IPS-15b (cell line): ENCODE measurements around the gene PTPRK.

ENCODE experiments used
- H3K27me3 ChIP-seq: one replicate; pipeline ENCODE4 v1.6.1; 2013; ENCODE audit warnings: low read length; ENCODE audit not compliant: control insufficient read depth, insufficient read depth
- H3K36me3 ChIP-seq: one replicate; pipeline ENCODE4 v1.6.1; 2013; ENCODE audit warnings: low read length; ENCODE audit not compliant: control insufficient read depth, insufficient read depth
- H3K4me1 ChIP-seq: one replicate; pipeline ENCODE4 v1.6.1; 2013; ENCODE audit warnings: mild to moderate bottlenecking, low read length; ENCODE audit not compliant: control insufficient read depth, insufficient read depth
- H3K4me3 ChIP-seq: one replicate; pipeline ENCODE4 v1.5.1; 2013; ENCODE audit warnings: low read depth, low read length
- H3K9ac ChIP-seq: one replicate; pipeline ENCODE4 v1.6.1; 2013; ENCODE audit warnings: low read depth, mild to moderate bottlenecking, low read length
- H3K9me3 ChIP-seq: one replicate; pipeline ENCODE4 v1.6.1; 2013; ENCODE audit warnings: mild to moderate bottlenecking, low read length; ENCODE audit not compliant: control insufficient read depth, insufficient read depth

PTPRK gene

DNA sequence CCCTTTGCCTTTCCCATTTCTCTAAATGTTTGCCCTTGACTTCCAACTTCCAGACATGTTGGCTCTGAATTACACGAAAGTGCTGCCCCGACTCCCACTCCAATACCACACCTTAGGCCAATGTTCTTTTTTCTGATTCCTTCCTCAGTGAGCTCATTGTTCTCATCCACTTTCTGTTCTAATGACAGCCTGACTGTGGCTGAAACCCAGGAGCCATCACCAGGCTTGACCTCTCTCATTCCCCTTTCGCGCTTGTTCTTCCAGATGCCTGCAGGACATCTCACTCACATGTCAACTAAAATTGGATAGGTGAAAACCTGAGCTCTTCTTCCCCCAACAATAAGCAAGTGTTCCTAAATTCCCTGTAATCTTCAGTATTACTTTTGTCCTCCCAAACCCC, 40.4 kb downstream of the PTPRK start:
- peaks cover 3% of the 10 kb centered on the region for H3K4me1 ChIP-seq
- no peaks in the 10 kb centered on the region for H3K27me3 ChIP-seq
- no peak overlapping the region for H3K4me3 ChIP-seq
- H3K36me3 ChIP-seq, result no peaks in the 10 kb centered on the region
- no peaks in the 10 kb centered on the region for H3K9me3 ChIP-seq
- H3K9ac ChIP-seq, result no peak overlapping the region

DNA sequence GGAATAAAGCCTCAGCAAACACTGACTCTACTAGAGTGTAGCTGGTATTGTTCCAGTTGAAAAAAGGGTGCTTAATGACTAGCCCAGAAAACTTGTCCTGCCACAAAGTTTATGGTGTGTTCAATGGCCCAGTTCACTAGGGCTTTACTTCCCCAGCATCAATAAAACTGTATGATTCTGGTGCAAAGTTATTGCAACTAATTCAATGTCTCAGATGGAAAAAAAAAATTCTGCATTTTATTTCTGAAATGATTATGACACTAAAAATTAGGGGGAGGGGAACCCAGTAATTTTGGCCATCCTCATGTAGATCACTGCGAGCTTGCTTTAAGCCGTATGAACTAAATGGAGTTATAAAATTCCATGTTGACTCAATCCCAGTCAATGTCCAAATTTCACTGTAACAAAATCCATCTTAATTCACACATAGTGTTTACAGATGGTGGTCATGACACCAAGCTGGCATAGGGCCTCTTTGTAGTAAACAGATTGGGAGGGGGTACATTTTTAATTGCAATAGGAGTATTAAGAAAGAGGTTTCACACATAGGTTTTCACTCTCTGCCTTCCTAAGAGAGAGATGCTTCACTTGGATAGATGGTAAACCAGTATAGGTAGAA, 41.2 kb downstream of the PTPRK start:
- H3K4me3 ChIP-seq, result no peak overlapping the region
- no peaks in the 10 kb centered on the region for H3K27me3 ChIP-seq
- no peaks in the 10 kb centered on the region for H3K4me1 ChIP-seq
- H3K9me3 ChIP-seq, result no peaks in the 10 kb centered on the region
- H3K9ac ChIP-seq, result no peak overlapping the region
- no peaks in the 10 kb centered on the region for H3K36me3 ChIP-seq

DNA sequence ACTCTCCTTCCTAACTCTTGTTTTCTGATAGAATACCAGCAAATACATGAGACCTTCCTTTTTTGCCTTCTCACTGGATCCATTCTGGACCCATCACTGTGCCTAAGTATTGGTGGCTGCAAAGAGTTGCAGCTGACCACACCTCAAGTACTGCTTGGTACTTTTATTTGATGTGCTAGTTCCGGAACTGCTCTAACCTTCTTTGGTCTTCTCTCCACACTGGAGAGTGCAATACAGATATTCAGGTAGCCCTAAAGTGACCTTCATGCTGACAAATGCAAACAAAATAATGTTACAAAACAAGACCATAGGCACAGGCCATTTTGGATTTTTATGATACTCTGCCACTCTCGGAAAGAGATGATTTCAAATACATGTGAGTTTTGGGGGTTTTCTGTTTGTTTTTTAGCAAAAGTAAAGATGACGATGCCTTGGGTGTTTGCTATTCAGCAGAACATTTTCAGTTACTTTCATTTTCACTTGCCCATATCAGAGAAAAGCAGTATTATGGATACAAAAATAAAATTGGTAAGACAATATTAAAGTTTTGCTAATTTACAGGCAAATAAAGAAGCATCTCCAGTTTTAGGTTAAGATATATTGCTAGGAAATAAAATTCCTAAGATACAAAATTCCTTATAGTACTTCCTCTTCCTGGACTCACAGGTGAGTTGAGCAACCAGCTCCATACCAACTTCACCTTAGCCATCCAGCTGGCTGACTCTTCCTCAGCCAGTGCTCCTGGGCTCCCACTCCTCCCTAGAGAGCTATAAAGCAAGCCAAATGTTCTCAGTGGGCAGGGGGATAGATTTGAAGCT, 42.0 kb downstream of the PTPRK start:
- no peaks in the 10 kb centered on the region for H3K4me1 ChIP-seq
- no peaks in the 10 kb centered on the region for H3K27me3 ChIP-seq
- H3K9ac ChIP-seq, result no peak overlapping the region
- no peaks in the 10 kb centered on the region for H3K9me3 ChIP-seq
- no peaks in the 10 kb centered on the region for H3K36me3 ChIP-seq
- H3K4me3 ChIP-seq, result no peak overlapping the region

DNA sequence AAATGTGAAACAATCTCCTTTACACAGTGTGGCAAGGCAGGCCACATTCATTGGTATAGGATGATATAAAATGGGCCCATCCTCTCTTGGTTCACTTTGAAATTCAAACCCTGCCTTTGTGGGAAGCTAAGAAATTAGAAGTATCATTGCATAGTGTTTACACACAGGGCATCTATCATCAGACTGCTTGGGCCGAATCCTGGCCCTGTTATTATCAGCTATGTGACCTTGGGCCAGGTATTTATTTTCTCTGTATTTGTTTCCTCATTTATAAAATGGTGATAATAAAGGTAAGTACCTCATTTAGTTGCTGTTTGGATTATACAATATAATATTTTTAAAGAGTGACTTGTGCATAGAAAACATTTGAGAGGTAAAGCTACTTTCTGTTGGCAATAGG, 45.5 kb downstream of the PTPRK start:
- H3K9ac ChIP-seq, result no peak overlapping the region
- H3K4me1 ChIP-seq, result peaks cover 5% of the 10 kb centered on the region
- H3K36me3 ChIP-seq, result no peaks in the 10 kb centered on the region
- H3K27me3 ChIP-seq, result no peaks in the 10 kb centered on the region
- no peak overlapping the region for H3K4me3 ChIP-seq
- H3K9me3 ChIP-seq, result no peaks in the 10 kb centered on the region

DNA sequence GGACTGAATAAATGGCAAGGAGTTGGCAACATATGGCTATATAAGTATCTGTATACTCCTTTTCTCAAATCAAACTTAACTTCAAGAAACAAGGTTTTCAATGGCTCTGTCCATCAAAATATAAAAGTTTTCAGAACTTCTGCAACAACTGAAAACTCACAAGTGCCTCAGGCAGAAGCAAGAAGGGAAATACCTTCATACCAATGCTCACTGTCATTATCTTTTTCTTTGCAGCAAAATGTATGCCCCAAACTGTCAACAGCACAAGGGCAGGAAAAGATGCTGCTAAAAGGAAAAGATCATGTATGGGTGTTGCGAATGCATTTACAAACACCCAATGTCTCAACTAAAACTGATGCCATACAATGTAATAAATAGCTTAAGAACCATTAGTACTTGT, 45.9 kb downstream of the PTPRK start:
- Histone ChIP-seq H3K27me3 (no peaks in the 10 kb centered on the region), H3K9ac (no peak overlapping the region), H3K36me3 (no peaks in the 10 kb centered on the region), H3K4me1 (peaks cover 5% of the 10 kb centered on the region), H3K4me3 (no peak overlapping the region), H3K9me3 (no peaks in the 10 kb centered on the region)

GRCh38 chr6:128471907-128472306, 48.5 kb downstream of the PTPRK start:
- H3K36me3 ChIP-seq, result no peaks in the 10 kb centered on the region
- H3K4me1 ChIP-seq, result peaks cover 5% of the 10 kb centered on the region
- H3K9me3 ChIP-seq, result no peaks in the 10 kb centered on the region
- no peak overlapping the region for H3K4me3 ChIP-seq
- H3K27me3 ChIP-seq, result no peaks in the 10 kb centered on the region
- H3K9ac ChIP-seq, result no peak overlapping the region

- H3K9me3 ChIP-seq, result no peaks in the 10 kb centered on the region
- H3K4me1 ChIP-seq, result no peaks in the 10 kb centered on the region
- no peak overlapping the region for H3K4me3 ChIP-seq
- H3K27me3 ChIP-seq, result no peaks in the 10 kb centered on the region
- no peaks in the 10 kb centered on the region for H3K36me3 ChIP-seq
- H3K9ac ChIP-seq, result no peak overlapping the region
Observed at GRCh38 chr6:128465368-128466343, 54.7 kb downstream of the PTPRK start.

DNA sequence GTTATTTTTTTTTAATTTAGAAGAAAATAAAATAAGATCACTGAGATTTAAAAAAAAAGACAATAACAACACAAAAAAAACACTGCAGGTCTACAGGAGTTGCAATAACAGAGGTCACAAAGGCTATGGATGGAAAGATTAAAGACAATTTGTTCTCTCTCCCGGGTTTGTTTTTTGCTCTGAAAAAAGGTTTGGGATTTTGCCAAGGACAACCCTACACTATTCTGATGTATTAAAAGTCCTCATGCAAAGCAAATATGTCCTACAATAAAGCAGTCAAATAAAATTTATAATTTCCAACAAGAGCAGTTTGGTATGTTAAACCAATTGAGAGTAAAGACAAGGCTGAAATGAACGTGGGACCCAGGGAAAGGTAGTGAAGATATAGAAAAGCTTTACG, 55.6 kb downstream of the PTPRK start:
- H3K36me3 ChIP-seq, result no peaks in the 10 kb centered on the region
- H3K4me1 ChIP-seq, result no peaks in the 10 kb centered on the region
- H3K4me3 ChIP-seq, result no peak overlapping the region
- H3K27me3 ChIP-seq, result no peaks in the 10 kb centered on the region
- H3K9me3 ChIP-seq, result no peaks in the 10 kb centered on the region
- no peak overlapping the region for H3K9ac ChIP-seq

DNA sequence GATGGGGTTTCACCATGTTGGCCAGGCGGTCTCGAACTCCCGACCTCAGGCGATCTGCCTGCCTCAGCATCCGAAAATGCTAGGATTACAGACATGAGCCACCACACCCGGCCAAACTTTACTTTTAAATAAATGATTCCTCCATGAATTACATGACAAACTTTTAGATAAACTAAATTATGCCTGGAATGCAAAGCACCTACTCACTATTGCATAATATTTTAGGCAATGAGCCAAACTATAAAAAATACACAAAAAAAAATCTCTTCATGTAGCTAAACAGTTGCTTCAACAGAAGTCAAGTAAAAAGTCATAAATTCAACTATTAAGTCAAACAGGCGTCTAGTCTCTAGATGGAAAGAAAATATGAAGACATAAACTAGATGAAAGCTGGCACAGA, 56.5 kb downstream of the PTPRK start:
- Histone ChIP-seq H3K9me3 (no peaks in the 10 kb centered on the region), H3K9ac (no peak overlapping the region), H3K4me1 (no peaks in the 10 kb centered on the region), H3K27me3 (no peaks in the 10 kb centered on the region), H3K4me3 (no peak overlapping the region), H3K36me3 (no peaks in the 10 kb centered on the region)

- Histone ChIP-seq H3K36me3 (no peaks in the 10 kb centered on the region), H3K9me3 (no peaks in the 10 kb centered on the region), H3K27me3 (no peaks in the 10 kb centered on the region), H3K4me1 (no peaks in the 10 kb centered on the region), H3K9ac (no peak overlapping the region), H3K4me3 (no peak overlapping the region)
Observed at GRCh38 chr6:128461501-128461900, 58.9 kb downstream of the PTPRK start.

DNA sequence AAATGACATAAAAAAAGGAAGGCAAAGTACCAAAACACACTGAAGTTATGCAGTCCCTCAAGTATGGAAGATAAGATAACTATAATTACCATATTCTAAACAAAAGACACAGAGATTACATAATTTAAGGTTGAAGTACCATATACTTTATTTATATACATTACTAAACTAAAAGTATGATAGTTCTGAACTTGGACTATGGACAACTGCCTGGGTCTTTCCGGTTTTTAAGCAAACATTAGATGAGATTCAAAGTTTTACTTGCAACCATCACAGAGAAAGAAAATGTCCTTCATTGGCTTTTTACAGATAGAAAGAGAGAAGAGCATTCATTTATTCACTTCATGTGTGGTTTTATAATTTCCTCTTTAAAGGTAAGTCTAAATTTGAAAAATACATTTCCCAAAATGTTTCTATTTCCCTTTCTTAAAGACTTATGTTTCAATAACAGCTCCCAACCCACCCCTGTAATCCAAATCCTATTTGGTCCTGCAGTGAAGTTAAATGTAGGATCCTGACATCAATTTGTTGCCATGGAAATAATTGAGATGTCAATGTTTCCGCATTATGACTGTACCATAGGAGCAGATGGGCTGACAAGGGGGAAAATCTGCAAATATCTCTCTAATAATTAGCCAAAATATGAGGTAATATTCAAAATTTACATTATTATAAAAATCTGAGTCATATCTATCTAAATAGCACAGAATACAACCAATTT, 63.7 kb downstream of the PTPRK start:
- Histone ChIP-seq H3K27me3 (no peaks in the 10 kb centered on the region), H3K9ac (no peak overlapping the region), H3K9me3 (no peaks in the 10 kb centered on the region), H3K4me1 (no peaks in the 10 kb centered on the region), H3K36me3 (no peaks in the 10 kb centered on the region), H3K4me3 (no peak overlapping the region)
